ENCODE data around the gene HES2. TPM values are rescaled to one million over a fixed set of nuclear protein-coding genes. Genes with fewer than 3 reads are reported as not detected.
"Not testable (repeated sequence)": the region's sequence is repeated elsewhere in the genome, so short reads cannot be mapped to it uniquely, and the experiment has no call there.

Gene HES2
- total RNA-seq, 1 donor from 2014 or later = 16.1 TPM

DNA sequence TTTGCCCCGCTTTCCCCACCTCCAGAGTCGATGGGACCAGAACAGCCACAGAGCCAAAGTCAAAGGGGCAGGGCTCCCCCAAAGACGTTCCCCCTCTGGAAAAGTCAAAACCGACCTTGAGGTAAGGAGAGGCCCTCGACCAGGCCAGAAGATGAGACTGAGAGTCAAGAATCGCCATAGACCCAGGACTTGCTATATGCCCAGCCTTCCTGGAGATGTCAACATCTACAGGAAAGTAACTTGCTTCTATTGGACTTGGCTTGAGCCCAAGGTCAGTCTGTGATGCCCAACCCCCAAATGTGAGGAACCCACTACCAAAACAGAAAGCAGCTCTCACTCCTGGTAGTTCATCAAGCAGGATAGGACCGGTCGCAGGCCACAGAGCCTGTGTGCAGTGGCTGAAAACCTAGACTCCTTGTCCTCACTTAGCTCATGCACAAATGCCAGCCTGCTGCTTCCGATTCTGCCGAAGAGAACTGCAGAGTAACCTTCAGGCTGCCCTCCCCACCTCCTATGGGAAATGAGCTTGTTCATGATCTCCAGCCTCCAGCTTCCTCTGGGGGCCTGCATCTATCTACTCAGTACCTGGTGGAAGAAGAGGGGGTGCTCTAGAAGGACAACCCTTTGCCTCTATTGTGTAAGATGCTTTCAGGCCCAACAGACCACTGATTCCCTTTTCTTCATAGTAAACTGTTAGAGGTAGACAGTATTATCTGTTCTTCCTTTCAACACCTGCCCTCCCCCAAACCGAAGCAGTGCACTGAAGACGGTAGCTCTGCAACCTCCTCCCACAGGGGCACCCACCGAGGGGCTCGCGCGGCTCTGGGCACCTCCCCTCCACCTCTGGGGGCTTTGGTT is 27.5 kb downstream of the HES2 start:
- no peak for DNase-seq (ENCODE audit: extremely low read depth, low read depth, low spot score)

DNA sequence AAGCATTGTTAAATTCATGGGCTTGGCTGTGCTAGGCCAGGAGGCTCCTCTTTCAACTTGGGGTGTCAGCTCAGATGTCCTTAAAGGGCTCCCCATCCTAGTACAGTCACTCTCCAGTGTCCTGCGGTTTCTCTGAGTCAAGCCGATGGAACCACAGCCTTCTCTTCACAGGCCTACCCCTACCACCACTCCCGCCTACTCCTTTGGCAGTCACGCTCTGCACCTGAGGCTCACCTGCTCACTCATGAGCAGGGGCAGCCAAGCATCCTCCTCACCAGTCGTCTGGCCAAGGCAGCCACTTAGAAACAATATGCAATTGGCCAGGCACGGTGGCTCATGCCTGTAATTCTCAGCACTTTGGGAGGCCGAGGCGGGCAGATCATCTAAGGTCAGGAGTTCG is 29.7 kb downstream of the HES2 start:
- no peak for DNase-seq (ENCODE audit: extremely low read depth, low read depth, low spot score)

DNA sequence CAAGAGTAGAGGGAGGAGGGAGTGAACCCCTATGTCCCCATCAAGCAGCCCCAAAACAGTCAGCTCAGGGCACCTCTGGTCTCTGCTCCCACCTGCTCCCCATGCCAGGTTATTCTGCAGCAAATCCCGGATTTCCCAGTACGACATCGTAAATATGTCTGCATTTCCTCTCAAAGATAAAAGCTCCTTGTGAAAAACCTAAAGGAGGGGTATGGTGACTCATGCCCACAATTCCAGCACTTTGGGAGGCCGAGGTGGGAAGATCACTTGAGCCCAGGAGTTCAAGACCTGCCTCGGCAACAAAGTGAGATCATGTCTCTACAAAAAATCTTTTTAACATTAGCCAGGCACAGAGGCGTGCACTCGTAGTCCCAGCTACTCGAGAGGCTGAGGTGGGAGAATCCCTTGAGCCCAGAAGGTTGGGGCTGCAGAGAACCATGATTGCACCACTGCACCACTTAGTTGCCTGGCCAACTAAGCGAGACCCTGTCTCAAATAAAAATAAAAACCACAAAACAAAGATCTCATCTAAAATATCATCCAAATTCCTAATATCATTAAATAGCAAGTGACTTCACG is 33.3 kb downstream of the HES2 start:
- no peak for DNase-seq (ENCODE audit: extremely low read depth, low read depth, low spot score)

DNA sequence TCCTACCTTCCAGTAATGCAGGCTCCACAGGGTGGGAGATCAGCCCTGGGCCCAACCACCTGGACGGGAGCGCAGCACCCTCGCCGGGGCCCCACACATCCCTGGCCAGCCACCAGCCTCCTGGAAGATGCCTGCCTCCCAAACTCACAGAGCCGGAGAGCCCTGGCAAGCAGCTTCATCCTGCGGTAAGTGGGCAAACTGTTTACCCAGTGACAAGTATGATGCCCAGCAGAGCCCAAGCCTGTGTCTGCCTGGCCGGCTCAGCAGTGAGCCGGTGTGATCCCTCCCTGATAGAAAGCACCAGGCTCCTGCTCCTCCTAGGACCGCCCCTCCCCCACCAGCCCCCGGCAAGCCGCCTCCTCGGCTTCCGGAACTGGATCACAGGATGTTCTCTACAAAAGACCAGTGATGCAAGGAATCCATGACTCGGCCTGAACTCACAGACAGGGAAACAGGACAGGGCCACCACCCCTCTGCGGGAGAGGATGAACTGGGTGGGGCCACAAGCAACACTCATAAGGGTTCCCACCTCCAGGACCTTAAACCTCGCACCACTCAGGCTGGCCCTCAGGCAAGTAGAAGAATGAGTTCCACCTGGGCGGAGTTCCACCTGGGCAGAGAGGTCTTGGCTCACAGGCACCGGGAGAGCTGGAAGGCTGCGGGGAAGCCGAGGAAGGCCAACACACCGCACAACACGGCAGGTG is 34.1 kb downstream of the HES2 start:
- DNase-seq (ENCODE audit: extremely low read depth, low read depth, low spot score) = no peak

DNA sequence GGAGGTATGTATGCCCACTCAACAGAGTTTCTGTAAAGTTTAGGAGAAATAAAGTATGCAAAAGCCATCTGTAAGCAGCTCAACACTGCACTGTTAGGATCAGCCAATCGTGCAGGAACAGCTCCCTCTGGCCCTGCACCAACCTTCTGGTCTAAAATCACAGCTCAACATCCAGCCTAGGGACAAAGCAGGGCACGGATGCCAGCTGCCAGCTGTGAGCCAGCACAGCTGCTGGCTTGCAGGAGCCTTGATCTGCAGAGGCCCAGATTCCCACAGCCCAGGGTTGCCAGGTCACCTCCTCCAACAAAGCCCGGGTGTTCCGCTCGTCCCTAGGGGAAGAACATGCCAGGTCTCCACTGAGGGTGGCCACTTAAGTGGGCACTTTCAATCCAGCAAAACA is 34.8 kb downstream of the HES2 start:
- no peak for DNase-seq (ENCODE audit: extremely low read depth, low read depth, low spot score)

DNA sequence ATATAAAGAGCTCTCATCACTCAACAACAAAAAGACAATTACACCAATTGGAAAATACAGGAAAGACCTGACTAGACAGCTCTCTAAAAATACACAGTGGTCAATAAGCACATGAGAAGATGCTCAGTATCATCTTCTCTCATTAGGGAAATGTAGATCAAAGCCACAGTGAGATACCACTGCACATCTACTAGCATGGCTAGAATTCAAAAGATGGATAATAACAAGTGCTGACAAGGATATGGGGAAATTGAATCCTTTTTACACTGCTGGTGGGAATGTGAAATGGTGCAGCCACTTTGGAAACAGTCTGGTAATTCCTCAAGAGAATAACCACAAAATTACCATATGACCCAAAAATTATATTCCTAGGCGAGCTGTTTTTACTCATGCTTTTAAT is 35.6 kb downstream of the HES2 start:
- no peak for DNase-seq (ENCODE audit: extremely low read depth, low read depth, low spot score)

DNA sequence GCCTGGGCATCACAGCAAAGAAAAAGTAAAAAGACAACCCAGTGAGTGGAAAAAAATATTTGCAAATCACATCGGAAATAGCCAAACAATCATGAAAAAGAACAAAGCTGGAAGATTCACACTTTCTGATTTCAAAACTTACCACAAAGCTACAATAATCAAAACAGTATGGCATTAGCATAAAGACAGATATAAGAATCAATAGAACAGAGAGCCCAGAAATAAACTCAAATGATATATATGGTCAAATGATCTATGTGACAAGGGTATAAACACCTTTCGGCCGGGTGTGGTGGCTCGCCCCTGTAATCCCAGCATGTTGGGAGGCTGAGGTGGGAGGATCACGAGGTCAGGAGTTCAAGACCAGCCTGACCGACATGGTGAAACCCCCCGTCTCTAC is 39.7 kb downstream of the HES2 start:
- DNase-seq (ENCODE audit: extremely low read depth, low read depth, low spot score) = no peak

DNA sequence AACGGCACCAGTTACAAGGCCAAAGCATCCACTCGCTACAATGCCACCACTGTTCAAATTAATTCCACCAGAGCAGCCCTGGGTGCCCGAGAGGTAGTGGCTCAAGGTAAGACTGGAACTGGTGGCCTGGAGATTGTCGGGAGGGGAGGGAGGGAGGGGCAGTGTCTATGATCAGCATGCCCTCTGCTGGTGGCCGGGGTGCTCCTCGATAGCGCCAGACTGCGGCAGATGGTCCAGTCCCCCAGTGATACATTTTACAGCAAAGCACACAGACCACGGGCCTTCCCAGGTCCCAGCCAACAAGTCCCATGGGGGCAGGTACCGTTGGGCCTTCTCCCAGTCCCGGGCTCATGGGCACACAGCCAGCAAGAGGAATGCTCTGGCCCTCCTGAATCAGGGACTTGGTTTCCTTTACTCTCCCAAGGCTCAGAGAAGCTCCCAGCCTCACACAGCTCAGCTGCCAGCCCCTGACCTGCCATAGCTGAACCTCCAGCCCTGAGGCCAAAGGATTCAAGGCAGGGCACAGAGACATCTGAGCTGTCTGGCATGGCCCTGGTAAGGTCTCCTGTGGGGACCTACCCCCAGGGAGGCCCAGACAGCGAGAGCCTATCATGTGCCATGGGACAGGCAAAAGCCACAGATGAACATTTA is 41.5 kb downstream of the HES2 start:
- DNase-seq (ENCODE audit: extremely low read depth, low read depth, low spot score) = no peak

DNA sequence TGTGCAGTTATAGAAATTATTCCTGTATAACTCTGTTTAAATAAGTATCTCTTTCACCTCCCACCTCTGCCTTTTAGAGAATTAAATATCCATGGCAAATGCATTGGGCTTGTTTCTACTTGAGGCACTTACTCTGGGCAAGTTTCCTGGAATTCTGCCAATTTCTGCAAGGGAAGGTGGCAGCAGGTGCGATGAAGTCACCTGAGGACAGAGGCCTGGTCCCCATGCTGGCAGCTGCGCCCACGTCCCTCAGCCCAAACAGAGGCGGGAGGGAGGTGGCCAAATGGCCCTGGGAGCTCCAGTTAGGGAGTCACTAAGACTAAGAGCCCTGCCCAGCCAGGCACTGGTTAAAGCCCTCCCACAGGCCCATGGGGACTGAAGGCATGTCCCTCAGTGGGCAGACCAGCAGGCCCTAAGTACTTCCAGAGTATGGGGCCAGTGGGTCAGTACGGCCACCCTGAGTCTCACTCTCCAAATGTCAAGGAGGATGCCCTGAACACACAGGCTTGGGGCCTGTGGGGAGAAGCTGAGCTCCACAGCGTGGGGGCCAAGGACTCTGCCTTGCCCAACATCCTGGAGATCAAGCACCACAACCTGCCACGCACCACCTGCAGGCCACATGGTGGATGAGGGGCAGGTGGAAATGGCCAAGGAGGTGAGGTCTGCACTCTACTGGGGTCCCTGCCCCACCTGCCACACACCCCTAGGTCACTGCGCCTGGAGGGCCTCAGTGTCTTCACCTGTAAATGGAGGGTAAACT is 45.6 kb downstream of the HES2 start:
- DNase-seq (ENCODE audit: extremely low read depth, low read depth, low spot score) = no peak

DNA sequence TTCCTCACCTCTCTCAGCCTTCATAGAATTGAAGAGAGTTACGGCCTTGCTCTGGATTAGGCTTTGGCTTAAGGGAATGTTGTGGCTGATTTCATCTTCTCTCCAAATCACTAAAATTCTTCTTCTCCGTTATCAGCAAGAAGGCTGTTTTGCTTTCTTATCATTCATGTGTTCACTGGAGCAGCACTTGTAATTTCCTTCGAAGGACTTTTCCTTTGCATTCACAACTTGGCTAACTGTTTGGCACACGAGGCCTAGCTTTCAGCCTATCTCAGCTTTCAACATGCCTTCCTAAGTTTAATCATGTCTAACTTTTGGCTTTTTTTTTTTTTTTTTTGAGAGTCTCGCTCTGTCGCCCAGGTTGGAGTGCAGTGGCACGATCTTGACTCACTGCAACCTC is 47.5 kb downstream of the HES2 start:
- DNase-seq (ENCODE audit: extremely low read depth, low read depth, low spot score) = not testable (repeated sequence)

DNA sequence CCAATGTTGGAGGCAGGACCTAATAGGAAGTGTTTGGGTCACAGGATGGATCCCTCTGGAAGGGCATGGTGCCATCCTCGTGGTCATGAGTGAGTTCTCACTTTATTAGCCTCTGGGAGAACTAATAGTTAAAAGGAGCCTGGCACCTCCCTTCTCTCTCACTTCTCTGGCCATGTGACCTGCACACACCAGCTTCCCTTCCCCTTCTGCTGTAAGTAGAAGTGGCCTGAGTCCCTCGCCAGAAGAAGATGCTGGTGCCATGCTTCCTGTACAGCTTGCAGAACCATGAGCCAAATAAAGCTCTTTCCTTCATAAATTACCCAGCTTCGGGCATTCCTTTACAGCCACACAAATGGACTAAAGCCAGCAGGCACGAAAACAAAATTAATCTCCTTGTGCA is 49.7 kb downstream of the HES2 start:
- no peak for DNase-seq (ENCODE audit: extremely low read depth, low read depth, low spot score)

DNA sequence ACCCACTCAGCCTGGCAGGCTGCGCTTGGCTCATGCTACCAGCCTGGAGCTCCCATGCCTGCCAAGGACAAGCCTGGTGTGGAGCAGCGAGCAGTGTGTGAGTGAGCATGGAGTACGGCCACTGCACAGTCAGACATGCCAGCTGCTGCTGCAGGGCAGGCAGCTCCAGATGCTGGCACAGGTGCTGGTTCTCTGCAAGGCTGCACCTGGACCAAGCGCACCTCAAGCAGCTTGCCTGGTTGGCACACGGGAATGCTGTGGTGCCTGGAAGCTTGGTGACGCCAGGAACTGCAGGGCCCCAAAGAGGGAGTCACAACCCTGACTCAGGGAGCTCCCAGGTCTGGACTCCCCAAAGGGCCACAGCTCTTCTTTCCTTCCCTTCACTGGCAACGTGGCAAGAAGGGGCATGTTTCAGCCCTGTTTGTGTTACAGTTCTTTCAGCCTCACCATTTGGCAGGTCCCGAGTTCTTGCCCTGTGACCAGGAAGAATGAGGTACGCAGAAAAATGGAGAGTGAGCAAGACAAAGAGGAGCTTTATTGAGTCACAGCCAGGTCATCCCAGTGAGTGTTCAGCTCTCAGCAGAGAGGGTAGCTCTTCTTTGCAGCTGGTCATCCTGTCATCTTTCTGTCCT is 52.2 kb downstream of the HES2 start:
- DNase-seq (ENCODE audit: extremely low read depth, low read depth, low spot score) = no peak

DNA sequence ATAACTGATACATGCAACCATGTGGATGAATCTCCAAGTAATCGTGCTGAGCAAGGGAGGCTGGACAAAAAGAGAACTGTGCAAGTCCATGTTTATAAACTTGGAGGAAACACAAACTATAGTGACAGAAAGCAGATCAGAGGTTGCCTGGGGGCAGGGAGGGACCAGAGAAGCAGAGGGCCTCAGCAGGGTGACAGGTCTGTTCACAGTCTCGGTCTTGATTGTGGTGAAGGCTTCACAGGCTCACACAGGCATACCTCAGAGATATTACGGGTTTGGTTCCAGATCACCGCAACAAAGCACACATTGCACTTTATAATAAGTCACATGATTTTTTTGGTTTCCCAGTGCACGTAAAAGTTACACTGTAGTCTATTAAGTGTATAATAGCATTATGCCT is 54.7 kb downstream of the HES2 start:
- no peak for DNase-seq (ENCODE audit: extremely low read depth, low read depth, low spot score)

DNA sequence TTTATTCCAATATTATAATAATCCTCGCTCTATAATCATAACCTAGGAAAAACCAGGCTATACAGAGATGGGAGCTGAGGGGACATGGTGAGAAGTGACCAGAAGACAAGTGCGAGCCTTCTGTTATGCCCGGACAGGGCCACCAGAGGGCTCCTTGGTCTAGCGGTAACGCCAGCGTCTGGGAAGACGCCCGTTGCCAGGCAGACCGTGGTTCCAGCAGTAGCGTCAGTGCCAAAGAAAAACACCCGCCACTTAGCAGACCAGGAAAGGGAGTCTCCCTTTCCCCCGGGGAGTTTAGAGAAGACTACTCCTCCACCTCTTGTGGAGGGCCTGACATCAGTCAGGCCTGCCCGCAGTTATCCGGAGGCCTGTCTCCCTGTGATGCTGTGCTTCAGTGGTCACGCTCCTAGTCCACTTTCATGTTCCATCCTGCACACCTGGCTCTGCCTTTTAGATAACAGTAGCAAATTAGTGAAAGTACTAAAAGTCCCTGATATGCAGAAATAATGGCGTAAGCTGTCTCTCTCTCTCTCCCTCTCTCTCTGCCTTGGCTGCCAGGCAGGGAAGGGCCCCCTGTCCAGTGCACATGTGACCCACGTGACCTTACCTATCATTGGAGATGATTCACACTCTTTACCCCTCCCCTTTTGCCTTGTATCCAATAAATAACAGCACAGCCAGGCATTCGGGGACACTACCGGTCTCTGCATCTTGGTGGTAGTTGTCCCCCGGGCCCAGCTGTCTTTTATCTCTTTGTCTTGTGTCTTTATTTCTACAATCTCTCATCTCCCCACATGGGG is 56.4 kb downstream of the HES2 start:
- not testable (repeated sequence) for DNase-seq (ENCODE audit: extremely low read depth, low read depth, low spot score)

Other genes with a start within 250 kb of the HES2 start
- under 0.01 TPM in 1 of 2 replicates, not detected in the other for gene CHD5, start 239.6 kb downstream of the HES2 start, total RNA-seq
- gene RPL22, start 220.3 kb downstream of the HES2 start, total RNA-seq = 133 and 186 TPM in 2 replicates
- 22.5 and 31.0 TPM in 2 replicates for gene RNF207, start 213.8 kb downstream of the HES2 start, total RNA-seq
- 66.0 and 68.4 TPM in 2 replicates for gene ICMT, start 184.0 kb downstream of the HES2 start, total RNA-seq
- gene HES3, start 175.7 kb downstream of the HES2 start, total RNA-seq = not detected in 2 replicates
- gene GPR153, start 158.8 kb downstream of the HES2 start, total RNA-seq = 4.3 and 4.7 TPM in 2 replicates
- gene ACOT7, start 26.2 kb downstream of the HES2 start, total RNA-seq = 84.0 and 102 TPM in 2 replicates
- 0.15 and 1.1 TPM in 2 replicates for gene ESPN, start 4.9 kb upstream of the HES2 start, total RNA-seq
- gene TNFRSF25, start 46.3 kb upstream of the HES2 start, total RNA-seq = 34.5 and 57.9 TPM in 2 replicates
- 44.9 and 63.7 TPM in 2 replicates for gene PLEKHG5, start 71.7 kb upstream of the HES2 start, total RNA-seq
- gene NOL9, start 134.6 kb upstream of the HES2 start, total RNA-seq = 19.5 and 32.1 TPM in 2 replicates
- not detected in 2 replicates for gene TAS1R1, start 135.4 kb upstream of the HES2 start, total RNA-seq
- gene ZBTB48, start 160.1 kb upstream of the HES2 start, total RNA-seq = 16.9 and 20.7 TPM in 2 replicates
- 31.5 and 41.0 TPM in 2 replicates for gene KLHL21, start 182.9 kb upstream of the HES2 start, total RNA-seq
- 7.8 and 14.9 TPM in 2 replicates for gene PHF13, start 193.8 kb upstream of the HES2 start, total RNA-seq
- gene THAP3, start 204.9 kb upstream of the HES2 start, total RNA-seq = 17.9 and 19.7 TPM in 2 replicates

All from glomerular endothelial cell (primary cell).